Gastroesophageal sphincter (tissue), 3 donors: ENCODE results near the gene CEMIP2.

ENCODE experiments used
- CTCF ChIP-seq, 4 experiments: fragments of 200-600 bp in 2 of 4; fragments of 450-650 bp in 2 of 4; sonication (generic) in 1 of 4; IDR thresholded peaks; one replicate each; pipeline ENCODE4 v1.5.1; 2017 to 2019; ENCODE audit warnings: antibody characterized with exemption in 4 of 4, mild to moderate bottlenecking in 2 of 4, moderate library complexity in 2 of 4
- EP300 ChIP-seq: sonication (generic); formaldehyde crosslinking; IDR thresholded peaks from one replicate; pipeline ENCODE4 v1.6.1; 2017; ENCODE audit warnings: antibody characterized with exemption, mild to moderate bottlenecking
- POLR2A ChIP-seq, 2 donors: fragments of 450-650 bp; IDR thresholded peaks; one replicate each; pipeline ENCODE4 v1.6.1; 2017; ENCODE audit warnings: antibody characterized with exemption in 2 of 2, mild to moderate bottlenecking in 2 of 2, moderate library complexity in 1 of 2
- POLR2AphosphoS5 ChIP-seq: sonication (generic); formaldehyde crosslinking; IDR thresholded peaks from one replicate; pipeline ENCODE4 v1.6.1; 2017; ENCODE audit warnings: antibody characterized with exemption

DNA sequence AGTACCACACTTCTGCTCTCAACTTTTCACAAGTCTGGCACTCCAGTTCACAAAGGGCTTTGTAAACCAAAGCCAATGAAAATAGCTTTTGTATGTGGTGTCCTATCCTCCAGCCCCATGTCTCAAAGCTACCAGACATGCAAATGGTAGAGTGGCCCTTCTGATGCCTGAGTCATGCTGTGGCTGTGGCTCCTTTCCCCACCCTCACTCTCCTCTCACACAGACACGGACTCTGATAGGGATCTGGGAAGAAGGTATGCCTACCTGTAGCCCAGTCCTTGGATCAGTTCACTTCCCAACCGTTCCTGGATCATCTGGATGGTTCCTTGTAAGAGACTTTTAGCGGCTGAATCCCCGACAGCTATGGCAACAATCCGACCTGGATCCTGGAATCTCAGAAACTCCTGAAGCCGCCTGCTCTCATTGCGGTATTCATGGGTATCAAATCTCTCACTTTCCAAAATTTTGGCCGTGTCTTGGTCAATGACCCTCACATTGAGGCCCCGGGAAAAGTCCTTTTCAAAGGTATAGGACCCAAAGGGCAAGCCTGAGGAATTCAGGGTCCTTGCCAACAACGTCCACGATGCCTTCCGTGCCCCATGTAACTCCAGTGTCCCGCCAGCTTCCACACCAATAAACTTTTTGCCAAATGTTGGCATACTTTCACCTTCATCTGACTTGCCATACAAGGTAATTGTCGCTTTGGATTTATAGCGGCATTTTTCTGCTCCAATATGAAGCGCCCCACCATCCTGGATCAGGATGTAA, 23.4 kb downstream of the CEMIP2 start:
- no peak for TF ChIP-seq CTCF (IDR thresholded peaks at IDR 0.05)
- no peak for TF ChIP-seq POLR2A (IDR thresholded peaks at IDR 0.05)
- TF ChIP-seq POLR2AphosphoS5: no peak
- TF ChIP-seq EP300: no peak
